B cell (primary cell): ENCODE data around the gene SMIM35. TPM values are rescaled to one million over a fixed set of nuclear protein-coding genes. Genes with fewer than 3 reads are reported as not detected.

ENCODE experiments used
- ATAC-seq: fragments of 200-7000 bp; cut with Tn5 transposase; one replicate; pipeline ENCODE4 v1.10.0; 2021; ENCODE audit warnings: low read depth, mild to moderate bottlenecking, moderate number of reproducible peaks, moderate library complexity
- CTCF ChIA-PET: fragments of 350-600 bp; sonication (Branson Sonifier 250); formaldehyde crosslinking; loops from one replicate; lab custom pipeline; 2021; ENCODE audit warnings: antibody characterized with exemption, inconsistent platforms; lab: Charles Lee
- POLR2A ChIA-PET: fragments of 350-600 bp; sonication (Branson Sonifier 250); formaldehyde crosslinking; loops from one replicate; lab custom pipeline; 2021; ENCODE audit warnings: antibody characterized with exemption; lab: Charles Lee
- DNase-seq: peaks from one replicate; pipeline ENCODE4 v3.0.0; 2013
- H2AFZ ChIP-seq: 2 replicates; pipeline ENCODE4 v1.6.1; 2012; ENCODE audit warnings: mild to moderate bottlenecking, low read depth, low read length; ENCODE audit not compliant: insufficient read depth, poor library complexity, severe bottlenecking
- H3K27ac ChIP-seq, 2 donors: 1 replicate in 1 of 2; 2 replicates in 1 of 2; pipeline ENCODE4 v1.5.1; 2012 to 2013; ENCODE audit warnings: low read length in 2 of 2, mild to moderate bottlenecking in 2 of 2, moderate library complexity in 1 of 2
- H3K27me3 ChIP-seq, 4 experiments: fragments of 200-600 bp in 1 of 4; sonication (generic) in 1 of 4; replicated peaks in 1 of 4; 1 replicate in 2 of 4; 2 replicates in 2 of 4; pipeline versions ENCODE4 v1.6.1 to v1.7.0; 2013 to 2016; ENCODE audit warnings: low read length in 3 of 4, mild to moderate bottlenecking in 2 of 4, mixed read lengths in 1 of 4, moderate library complexity in 1 of 4; ENCODE audit not compliant: insufficient read depth in 4 of 4, control insufficient read depth in 3 of 4; ENCODE audit errors: control extremely low read depth in 1 of 4
- H3K36me3 ChIP-seq, 2 experiments: replicated peaks in 1 of 2; 1 replicate in 1 of 2; 2 replicates in 1 of 2; pipeline versions ENCODE4 v1.6.1 to v1.7.1; 2013; ENCODE audit warnings: low read length in 1 of 2; ENCODE audit not compliant: insufficient read depth in 2 of 2, control insufficient read depth in 1 of 2; ENCODE audit errors: control extremely low read depth in 1 of 2, extremely low read depth in 1 of 2
- H3K4me1 ChIP-seq, 2 donors: fragments of 200-600 bp in 1 of 2; sonication (generic) in 1 of 2; 1 replicate in 1 of 2; 2 replicates in 1 of 2; pipeline versions ENCODE4 v1.5.1 to v1.6.1; 2013 to 2017; ENCODE audit warnings: low read length in 2 of 2; ENCODE audit not compliant: control insufficient read depth in 2 of 2, insufficient read depth in 2 of 2
- H3K4me2 ChIP-seq: replicated peaks from 2 replicates; pipeline ENCODE3; 2012; ENCODE audit warnings: mild to moderate bottlenecking, low read depth, low read length; ENCODE audit not compliant: poor library complexity, severe bottlenecking
- H3K4me3 ChIP-seq, 5 experiments: fragments of 200-600 bp in 1 of 5; sonication (generic) in 1 of 5; 1 replicate in 3 of 5; 2 replicates in 2 of 5; pipeline versions ENCODE4 v1.5.1 to v1.7.0; 2011 to 2016; ENCODE audit warnings: low read length in 4 of 5, mild to moderate bottlenecking in 4 of 5, low read depth in 2 of 5, control low read depth in 1 of 5, moderate library complexity in 1 of 5; ENCODE audit not compliant: insufficient read depth in 1 of 5; ENCODE audit errors: control extremely low read depth in 1 of 5, extremely low read depth in 1 of 5
- H3K79me2 ChIP-seq: fragments of 200-600 bp; sonication (generic); one replicate; pipeline ENCODE4 v1.6.0; 2016; ENCODE audit warnings: low read length; ENCODE audit not compliant: control insufficient read depth, insufficient read depth
- H3K9ac ChIP-seq: fragments of 200-600 bp; sonication (generic); 2 replicates; pipeline ENCODE4 v1.6.1; 2017; ENCODE audit warnings: mild to moderate bottlenecking, low read length, moderate library complexity
- H3K9me3 ChIP-seq, 3 donors: one replicate each; pipeline versions ENCODE4 v1.6.1 to v1.7.1; 2013; ENCODE audit warnings: low read length in 2 of 3; ENCODE audit not compliant: control insufficient read depth in 2 of 3, insufficient read depth in 1 of 3; ENCODE audit errors: control extremely low read depth in 1 of 3
- H4K20me1 ChIP-seq: 2 replicates; pipeline ENCODE4 v1.6.0; 2012; ENCODE audit warnings: mild to moderate bottlenecking, low read length; ENCODE audit not compliant: insufficient read depth, control insufficient read depth, poor library complexity, severe bottlenecking
- H3K27ac Mint-ChIP-seq: one replicate; pipeline ENCODE4 v1.8.0; 2021; ENCODE audit warnings: mixed read lengths
- H3K27me3 Mint-ChIP-seq: one replicate; pipeline ENCODE4 v1.8.0; 2021; ENCODE audit warnings: mixed read lengths
- H3K4me1 Mint-ChIP-seq: one replicate; pipeline ENCODE4 v1.8.0; 2021; ENCODE audit warnings: mixed read lengths
- H3K4me3 Mint-ChIP-seq: one replicate; pipeline ENCODE4 v1.8.0; 2021; ENCODE audit warnings: mixed read lengths
- H3K9me3 Mint-ChIP-seq: one replicate; pipeline ENCODE4 v1.8.0; 2022; ENCODE audit warnings: mixed read lengths; ENCODE audit not compliant: insufficient read depth
- CTCF ChIP-seq: fragments of 200-600 bp; IDR thresholded peaks from one replicate; pipeline ENCODE4 v1.8.0; 2022; ENCODE audit warnings: antibody characterized with exemption, mild to moderate bottlenecking
- EZH2 ChIP-seq: IDR thresholded peaks from 2 replicates; pipeline ENCODE4 v1.6.1; 2012; ENCODE audit warnings: borderline replicate concordance, low read depth, mild to moderate bottlenecking, moderate library complexity, low read length; ENCODE audit not compliant: insufficient read depth, poor library complexity, severe bottlenecking
- WGBS: methylation state at CpG from one replicate; pipeline ENCODE4 v1.1.5; 2013; ENCODE audit warnings: missing lambda C conversion rate; ENCODE audit not compliant: insufficient coverage; 5-methylcytosine and 5-hydroxymethylcytosine counted together
- intact Hi-C: fragments of 100-400 bp; cut with micrococcal nuclease; formaldehyde crosslinking; loops from one replicate; pipeline ENCODE4 v1.10.0; 2022
- polyA plus RNA-seq: library from polyadenylated mRNA; depleted of rRNA; stranded (reverse); fragments of >200 nt; gene quantifications from 2 replicates; pipeline ENCODE4 v1.2.3, GENCODE V29; 2012
- total RNA-seq, 2 donors: library from RNA; stranded (reverse); fragments of 120-200 nt in 1 of 2; gene quantifications; 1 replicate in 1 of 2; 2 replicates in 1 of 2; pipeline versions ENCODE4 v1.2.3 to v1.2.4, GENCODE V29; 2013 to 2022

SMIM35 gene
- total and polyA plus RNA-seq, 2 donors (not counting 1 experiment from before 2014, with no cell fraction given), result 1.3 to 4.5 TPM

GRCh38 chr11:117962826-117963225, 123.9 kb downstream of the SMIM35 start:
- CTCF ChIA-PET, result interaction anchor here (1.7 to 2.5 kb wide), 2 partner anchors 12 to 16 kb away, joined by 5 to 9 read pairs; no protein-coding TSS in a partner anchor
- Histone ChIP-seq H3K4me1 (peaks cover 7 to 8% of the 10 kb centered on the region in 2 donors), H3K9me3 (peaks cover 2 to 20% (median 9%) of the 10 kb centered on the region in 3 donors), H2AFZ (no peak overlapping the region), H4K20me1 (no peaks in the 10 kb centered on the region), H3K36me3 (no peaks in the 10 kb centered on the region), H3K4me2 (no peak overlapping the region), H3K79me2 (no peaks in the 10 kb centered on the region), H3K9ac (no peak overlapping the region), H3K4me3 (no peak overlapping the region), H3K27me3 (no peaks in the 10 kb centered on the region), H3K27ac (no peak overlapping the region)
- no peak for ATAC-seq
- H3K9me3 Mint-ChIP-seq, result peaks cover 15% of the 10 kb centered on the region
- H3K4me3 Mint-ChIP-seq, result no peak overlapping the region
- peaks cover 17% of the 10 kb centered on the region for H3K4me1 Mint-ChIP-seq
- no peaks in the 10 kb centered on the region for H3K27me3 Mint-ChIP-seq
- POLR2A ChIA-PET, result no interaction called here
- TF ChIP-seq CTCF, result no peak
- no peak for TF ChIP-seq EZH2
- no peak for DNase-seq
- intact Hi-C loops, result no loop called here
- no peak overlapping the region for H3K27ac Mint-ChIP-seq
- WGBS, result no CpG with 5 or more reads among the region's 3 CpGs

GRCh38 chr11:117961896-117962295, 124.9 kb downstream of the SMIM35 start:
- peaks cover 2 to 25% (median 14%) of the 10 kb centered on the region in 3 donors for H3K9me3 ChIP-seq
- no peaks in the 10 kb centered on the region for H3K27me3 ChIP-seq
- H3K4me2 ChIP-seq, result no peak overlapping the region
- H3K4me3 ChIP-seq, result no peak overlapping the region
- intact Hi-C loops, result no loop called here
- no peak for ATAC-seq
- Mint-ChIP-seq H3K27me3 (no peaks in the 10 kb centered on the region), H3K27ac (no peak overlapping the region), H3K4me1 (peaks cover 17% of the 10 kb centered on the region), H3K9me3 (peaks cover 22% of the 10 kb centered on the region), H3K4me3 (no peak overlapping the region)
- no peak overlapping the region for H3K27ac ChIP-seq
- no peak overlapping the region for H2AFZ ChIP-seq
- ChIA-PET POLR2A (no interaction called here), CTCF (interaction anchor here (0.7 to 3.0 kb wide), 2 partner anchors 15 to 60 kb away, joined by 3 to 13 read pairs; no protein-coding TSS in a partner anchor)
- H3K36me3 ChIP-seq, result no peaks in the 10 kb centered on the region
- WGBS, result 90% methylated on average over 5 of the region's 10 CpGs
- H3K9ac ChIP-seq, result no peak overlapping the region
- H3K79me2 ChIP-seq, result no peaks in the 10 kb centered on the region
- no peak for DNase-seq
- H3K4me1 ChIP-seq, result peaks cover 7 to 8% of the 10 kb centered on the region in 2 donors
- H4K20me1 ChIP-seq, result no peaks in the 10 kb centered on the region
- TF ChIP-seq EZH2, result no peak
- no peak for TF ChIP-seq CTCF
